ENCODE results near the gene TUBB6.

The TUBB6 gene

DNA sequence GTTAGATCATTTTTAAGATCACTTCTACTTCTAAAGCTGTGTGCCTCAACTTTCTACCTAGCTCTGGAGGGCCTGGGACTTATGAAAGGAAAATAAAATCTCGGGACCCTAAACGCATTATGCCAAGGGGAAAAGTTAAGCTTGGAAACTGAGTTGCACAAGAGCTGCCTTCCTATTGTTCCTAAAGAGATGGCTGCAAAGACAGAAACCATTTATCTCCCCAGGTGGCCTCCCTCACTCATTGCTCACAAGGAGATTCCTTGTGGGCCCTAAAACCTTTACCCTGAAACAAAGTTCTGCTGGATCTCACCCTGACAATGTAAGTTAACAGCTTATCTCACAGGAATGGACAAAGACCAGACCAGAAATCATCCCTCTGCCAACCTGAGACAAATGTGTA is 26.8 kb downstream of the TUBB6 start:
- FAIRE-seq: no peak
- no peak for DNase-seq (ENCODE audit: extremely low spot score, insufficient read length, low read depth)

DNA sequence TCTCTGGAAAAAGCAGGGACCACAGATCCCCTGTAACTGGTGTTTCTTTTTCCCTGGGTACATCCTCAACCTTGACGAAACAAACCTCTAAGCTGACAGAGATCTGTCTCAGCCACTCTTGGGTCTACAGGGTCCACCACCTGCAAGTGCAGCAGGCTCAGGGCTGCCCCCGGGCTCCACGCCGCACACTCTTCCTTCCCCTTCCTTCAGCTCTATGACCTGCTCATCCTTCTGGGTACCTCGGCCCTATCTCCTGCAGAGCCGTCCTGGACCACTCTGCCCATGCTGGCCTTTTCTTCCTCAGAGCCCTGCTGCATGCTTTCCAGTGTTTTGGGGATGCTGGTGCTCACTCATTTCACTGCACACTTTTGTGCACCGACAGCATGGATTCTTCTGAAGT is 27.5 kb downstream of the TUBB6 start:
- no peak for FAIRE-seq

DNA sequence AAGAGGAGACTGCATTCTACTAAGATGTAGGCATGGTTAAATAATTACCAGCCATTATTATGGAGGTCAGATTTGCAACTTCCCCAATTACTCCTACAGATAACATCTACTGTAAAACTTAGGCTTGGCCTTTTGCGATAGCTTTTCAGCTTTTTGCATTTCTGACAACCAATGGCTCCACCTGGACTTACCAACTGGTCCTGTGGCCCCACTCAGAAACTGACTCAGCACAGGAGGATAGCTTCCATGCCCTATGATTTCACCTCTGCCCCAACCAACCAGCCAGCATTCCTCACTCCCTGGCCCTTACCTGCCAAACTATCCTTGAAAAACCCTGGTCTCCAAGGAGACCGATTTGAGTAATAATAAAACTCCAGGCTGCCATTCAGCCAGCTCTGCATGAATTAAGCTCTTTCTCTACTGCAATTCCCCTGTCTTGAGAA is 28.2 kb downstream of the TUBB6 start:
- DNase-seq (ENCODE audit: extremely low spot score, insufficient read length, low read depth) (no peak), FAIRE-seq (no peak)

More for the DNA sequence above, 27.5 kb downstream of the TUBB6 start:
- no peak for DNase-seq (ENCODE audit: extremely low spot score, insufficient read length, low read depth)

DNA sequence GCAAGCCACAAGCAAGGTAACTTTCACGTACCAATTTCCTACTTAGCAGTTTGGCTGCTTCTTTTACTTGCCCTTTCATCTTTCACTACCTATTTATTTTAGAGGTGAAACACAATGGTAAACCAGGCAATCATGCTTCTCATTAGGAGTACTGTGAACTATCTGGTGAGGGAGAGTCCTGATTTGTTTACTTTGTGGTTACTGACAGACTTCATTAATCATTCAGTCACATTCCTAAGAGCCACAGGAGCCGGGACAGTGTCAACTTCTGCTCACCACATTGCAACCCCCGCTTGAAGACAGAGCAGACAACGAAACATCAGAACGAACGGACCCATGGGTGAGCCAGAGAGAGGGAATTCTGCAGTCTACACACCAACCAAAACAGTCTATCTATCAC is 28.8 kb downstream of the TUBB6 start:
- no peak for DNase-seq (ENCODE audit: extremely low spot score, insufficient read length, low read depth)

DNA sequence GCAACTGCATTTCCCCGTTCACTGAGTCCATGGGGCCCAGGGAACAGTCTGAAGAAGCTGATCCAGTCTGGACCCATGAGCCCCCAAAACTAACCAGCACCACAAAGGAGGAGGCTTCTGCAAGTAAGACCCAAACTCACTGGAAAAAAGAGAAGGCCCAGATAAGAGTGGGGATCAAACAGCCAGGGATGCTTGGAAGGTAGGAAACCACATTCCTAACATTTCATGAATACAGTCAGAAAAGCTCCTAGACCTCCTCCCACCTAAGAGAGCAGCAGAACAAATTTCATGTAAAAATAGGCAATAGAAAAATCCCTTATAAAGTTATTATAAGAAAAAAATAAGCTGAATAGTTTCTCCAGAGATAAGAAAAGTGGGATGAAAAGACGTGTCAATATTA is 30.3 kb downstream of the TUBB6 start:
- DNase-seq (ENCODE audit: extremely low spot score, insufficient read length, low read depth): no peak
- no peak for FAIRE-seq

More for the DNA sequence above, 28.8 kb downstream of the TUBB6 start:
- FAIRE-seq: no peak

DNA sequence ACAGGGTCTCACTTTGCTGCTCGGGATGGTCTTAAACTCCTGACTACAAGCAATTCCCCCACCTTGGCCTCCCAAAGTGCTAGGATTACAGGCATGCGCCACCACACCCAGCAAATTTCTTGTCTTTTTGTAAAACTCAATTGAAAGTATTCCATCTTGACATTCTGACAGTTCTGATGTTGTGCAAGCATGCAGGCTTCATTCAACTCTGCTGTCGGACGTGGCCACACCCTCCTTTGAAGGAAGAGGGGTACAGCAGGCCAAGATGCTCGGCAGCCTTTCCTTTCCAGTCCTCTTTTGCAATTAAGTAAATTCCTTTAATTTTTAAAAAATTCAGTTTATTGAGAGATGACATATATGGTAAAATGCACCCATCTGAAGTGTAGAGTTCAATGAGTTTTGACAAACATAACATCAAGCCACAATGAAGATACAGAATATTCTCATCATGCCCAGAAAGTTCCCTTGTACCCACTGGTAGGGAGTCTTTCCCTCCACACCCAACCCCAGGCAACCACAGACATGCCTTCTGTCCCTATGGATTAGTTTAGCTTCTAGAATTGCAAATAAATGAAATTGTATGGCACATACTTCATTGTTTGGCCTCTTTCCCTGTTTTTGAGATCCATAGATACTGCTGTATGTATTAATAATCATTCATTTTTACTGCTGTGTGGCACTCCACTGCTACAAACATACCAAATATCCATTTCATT is 33.1 kb downstream of the TUBB6 start:
- no peak for FAIRE-seq
- no peak for DNase-seq (ENCODE audit: extremely low spot score, insufficient read length, low read depth)

DNA sequence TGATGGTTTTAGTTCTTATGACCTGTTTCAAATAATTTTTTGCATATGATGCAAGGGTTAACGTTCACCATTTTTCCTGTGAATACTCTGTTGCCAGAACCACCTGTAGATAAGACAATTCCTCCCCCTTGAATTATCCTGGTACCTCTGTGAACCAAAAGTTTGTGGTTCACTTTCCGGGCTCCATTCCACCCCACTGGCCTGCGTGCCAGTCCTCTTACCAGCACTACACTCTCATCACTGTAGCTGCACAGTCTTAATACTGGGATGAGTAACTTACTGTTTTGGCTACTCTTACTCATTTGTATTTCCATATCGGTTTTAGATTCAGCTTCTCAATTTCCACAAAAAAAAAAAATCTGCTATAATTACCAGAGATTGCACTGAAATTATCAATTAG is 34.6 kb downstream of the TUBB6 start:
- no peak for FAIRE-seq
- DNase-seq (ENCODE audit: extremely low spot score, insufficient read length, low read depth): no peak

DNA sequence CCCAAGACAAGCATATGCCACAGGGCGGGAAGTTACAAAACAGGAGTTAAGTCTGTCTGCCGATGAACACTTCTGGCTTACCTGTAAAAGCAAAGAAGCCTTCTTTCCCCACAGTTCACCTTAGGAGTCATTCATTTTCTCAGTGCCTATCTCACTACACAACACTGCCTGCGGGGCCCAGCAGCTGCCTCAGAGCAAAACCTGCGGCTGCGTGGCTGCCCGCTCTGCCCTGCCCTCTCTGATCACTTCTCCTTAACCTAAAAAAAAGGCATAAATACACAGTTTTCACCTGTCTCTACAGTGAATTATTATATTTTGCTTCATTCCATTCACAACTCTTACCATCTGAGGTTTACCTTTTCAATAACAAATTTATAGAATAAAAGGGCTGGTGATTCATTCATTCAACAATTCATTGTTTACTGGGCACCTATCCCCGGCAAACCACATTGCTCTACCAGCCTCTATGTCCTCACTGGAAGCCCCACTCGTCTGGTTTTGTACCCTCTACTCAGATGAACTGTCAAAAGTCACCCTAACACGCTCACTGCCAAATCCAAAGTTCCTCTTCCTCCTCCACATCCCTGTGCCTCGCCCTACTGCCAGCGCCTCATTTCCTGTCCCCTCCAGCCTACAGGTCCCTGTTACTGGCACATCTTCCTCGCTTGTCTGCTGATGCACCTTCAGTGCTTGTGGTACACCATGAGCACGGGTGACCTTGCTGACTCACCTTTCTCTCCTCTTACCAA is 37.6 kb downstream of the TUBB6 start:
- FAIRE-seq: no peak
- no peak for DNase-seq (ENCODE audit: extremely low spot score, insufficient read length, low read depth)

DNA sequence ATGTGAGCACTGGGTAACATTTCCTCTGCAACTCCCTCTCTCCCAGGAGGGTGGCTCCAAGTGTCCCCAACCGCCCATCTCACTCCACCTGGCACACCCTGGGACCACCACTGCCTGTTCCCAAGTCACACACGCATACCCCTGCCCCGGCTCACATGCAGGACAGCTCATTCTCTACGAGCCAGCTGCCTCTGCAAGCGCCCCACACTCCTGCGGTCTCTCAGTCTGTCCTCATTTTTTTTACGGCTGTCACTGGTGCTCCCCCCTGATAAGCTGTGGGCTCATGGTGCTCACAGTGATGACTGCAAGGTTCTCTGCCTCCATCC is 38.2 kb downstream of the TUBB6 start:
- FAIRE-seq (no peak), DNase-seq (ENCODE audit: extremely low spot score, insufficient read length, low read depth) (no peak)

DNA sequence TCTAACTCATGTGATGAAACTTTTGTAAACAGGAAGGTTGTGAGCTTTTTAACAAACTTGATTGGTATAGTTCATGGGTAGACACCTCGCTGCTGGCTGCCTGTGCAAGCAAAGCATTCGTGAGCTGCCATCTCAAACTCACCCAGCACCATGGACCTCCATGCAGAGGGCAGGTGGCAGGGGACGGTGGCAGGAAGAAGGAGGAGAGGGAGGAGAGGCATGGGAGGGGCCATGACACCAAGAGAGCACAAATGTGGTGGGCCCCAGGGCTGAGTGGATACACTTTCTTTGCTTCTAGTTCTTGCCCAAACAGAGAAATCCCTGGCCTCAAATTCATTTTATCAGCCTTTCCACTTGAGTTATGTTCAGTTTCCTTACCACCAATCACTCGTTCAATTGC is 39.9 kb downstream of the TUBB6 start:
- no peak for FAIRE-seq
- DNase-seq (ENCODE audit: extremely low spot score, insufficient read length, low read depth): no peak

DNA sequence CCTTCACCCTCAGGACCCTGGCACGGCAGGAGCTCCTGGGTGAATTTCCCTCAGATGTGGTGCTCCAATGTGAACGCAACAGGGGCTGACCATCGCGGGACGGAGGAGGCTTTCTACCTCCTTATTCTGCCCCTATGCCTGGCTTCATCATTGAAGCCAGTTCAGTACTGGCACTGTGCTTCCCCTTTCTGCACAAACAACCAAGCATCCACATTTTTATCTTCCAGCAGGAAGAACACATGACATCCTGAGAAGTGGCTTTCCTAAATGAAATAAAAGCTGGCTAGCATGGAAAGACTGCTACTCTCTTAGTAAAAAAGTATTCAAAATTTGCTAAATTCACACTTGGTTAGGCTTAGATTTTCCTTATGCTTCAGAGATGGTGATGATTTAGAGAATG is 44.1 kb downstream of the TUBB6 start:
- no peak for DNase-seq (ENCODE audit: extremely low spot score, insufficient read length, low read depth)
- no peak for FAIRE-seq

DNA sequence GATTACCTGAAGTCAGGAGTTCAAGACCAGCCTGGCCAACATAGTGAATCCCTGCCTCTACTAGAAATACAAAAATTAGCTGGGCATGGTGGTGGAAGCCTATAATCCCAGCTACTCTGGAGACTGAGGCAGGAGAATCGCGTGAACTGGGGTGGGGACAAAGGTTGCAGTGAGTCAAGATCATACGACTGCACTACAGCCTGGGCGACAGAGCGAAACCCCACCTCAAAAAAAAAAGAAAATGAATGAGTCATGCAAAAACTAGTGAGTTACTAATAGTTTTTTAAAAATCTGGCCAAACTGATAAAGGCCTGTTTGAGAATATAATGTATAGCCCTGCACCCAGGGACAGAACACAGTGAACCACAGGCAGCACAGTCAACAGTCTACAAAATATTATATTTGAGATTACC is 51.5 kb downstream of the TUBB6 start:
- no peak for FAIRE-seq

DNA sequence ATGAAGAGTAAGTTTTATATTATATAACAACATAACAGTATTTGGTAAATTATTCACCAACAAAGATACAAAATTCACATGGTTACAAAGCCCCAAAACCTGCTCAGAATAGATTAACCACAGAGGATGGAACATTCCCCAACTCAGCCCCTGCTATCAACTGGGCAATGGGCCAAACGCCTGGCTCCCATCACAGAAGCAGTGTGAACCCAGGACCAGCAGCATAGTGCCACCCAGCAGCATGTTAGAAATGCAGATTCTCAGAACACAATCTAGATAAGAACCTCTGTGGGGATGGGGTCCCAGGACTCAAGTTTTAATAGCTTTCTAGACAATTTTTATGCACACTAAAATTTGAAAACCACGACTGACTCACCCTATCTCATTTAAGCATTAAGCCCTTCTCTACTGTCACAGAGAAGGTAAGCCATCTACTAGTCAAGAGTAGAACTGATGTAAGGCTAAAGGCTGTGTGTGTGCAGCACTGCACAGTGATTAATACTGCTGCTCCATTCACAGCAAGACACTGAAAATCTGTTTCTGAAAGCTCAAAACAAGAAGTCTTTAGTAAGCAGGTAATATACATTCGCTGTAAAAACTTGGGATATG is 53.8 kb downstream of the TUBB6 start:
- DNase-seq (ENCODE audit: extremely low spot score, insufficient read length, low read depth): no peak
- FAIRE-seq: no peak

More for the DNA sequence above, 51.5 kb downstream of the TUBB6 start:
- DNase-seq (ENCODE audit: extremely low spot score, insufficient read length, low read depth): no peak

DNA sequence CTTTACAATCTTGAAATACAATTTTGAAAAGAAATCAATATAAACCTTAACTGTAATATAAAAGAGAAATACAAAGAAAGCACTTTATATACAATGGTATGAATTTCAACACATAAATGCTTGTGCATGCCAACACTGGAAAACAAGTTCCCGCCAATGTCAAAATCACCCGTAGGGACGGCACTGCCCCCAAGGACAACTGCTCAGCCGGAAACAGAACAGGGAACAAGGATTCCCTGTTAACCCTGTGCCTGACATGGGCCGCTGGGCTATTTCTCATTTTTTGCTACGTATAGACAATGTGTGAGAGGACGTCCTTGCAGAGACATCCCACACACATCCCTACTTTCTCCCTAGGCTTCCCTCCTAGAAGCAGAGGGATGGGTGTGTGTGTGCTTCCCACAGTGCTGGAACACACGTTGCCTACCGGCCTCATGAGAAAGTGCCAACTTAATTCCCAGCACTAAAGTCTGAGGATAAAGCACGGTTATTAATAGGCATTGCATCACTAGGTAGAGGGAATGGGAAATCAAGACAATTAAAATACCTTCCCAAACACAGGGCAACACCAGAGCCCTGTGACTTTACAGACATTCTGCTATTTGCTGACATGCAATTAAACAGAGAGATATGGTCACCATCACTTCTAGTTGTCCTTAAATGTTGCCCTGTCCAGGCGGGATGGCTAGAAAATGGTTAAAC is 54.6 kb downstream of the TUBB6 start:
- FAIRE-seq (no peak), DNase-seq (ENCODE audit: extremely low spot score, insufficient read length, low read depth) (no peak)

DNA sequence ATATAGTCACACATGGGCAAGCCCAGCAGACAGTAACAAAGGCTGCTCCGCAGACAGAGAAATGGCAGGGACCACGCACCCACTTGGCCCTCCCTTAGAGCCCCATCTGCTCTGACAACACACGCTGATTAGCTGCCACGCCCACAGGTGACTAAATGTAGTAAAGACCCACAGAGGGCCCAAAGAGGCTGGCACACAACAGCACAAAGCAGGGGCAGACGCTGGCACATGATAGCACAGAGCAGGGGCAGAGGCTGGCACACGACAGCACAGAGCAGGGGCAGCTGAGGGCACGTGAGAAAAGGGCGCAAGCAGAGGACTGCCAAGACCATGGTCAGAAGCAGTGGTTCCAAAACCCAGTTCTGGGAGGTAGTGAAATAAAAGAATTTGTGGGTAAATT is 58.3 kb downstream of the TUBB6 start:
- DNase-seq (ENCODE audit: extremely low spot score, insufficient read length, low read depth): no peak
- no peak for FAIRE-seq

DNA sequence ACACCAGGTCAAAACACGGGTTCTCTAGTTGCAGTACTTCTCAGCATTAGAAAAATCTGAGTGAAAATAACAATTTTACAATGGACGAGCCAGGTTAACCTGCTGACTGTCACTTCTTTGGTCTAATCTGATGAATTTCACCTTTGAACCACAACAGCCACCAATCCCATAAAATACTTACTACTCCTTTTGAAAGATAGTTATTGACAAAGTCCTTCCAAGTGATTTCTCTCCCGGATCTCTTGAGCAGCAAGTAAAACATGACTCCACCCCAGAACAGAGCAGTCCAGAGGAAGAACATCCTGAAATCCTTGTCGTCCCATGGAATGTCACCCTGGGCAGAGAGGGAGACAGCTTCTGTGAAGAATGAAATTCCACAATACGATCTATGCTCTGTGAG is 58.7 kb downstream of the TUBB6 start:
- no peak for FAIRE-seq
- DNase-seq (ENCODE audit: extremely low spot score, insufficient read length, low read depth): no peak

DNA sequence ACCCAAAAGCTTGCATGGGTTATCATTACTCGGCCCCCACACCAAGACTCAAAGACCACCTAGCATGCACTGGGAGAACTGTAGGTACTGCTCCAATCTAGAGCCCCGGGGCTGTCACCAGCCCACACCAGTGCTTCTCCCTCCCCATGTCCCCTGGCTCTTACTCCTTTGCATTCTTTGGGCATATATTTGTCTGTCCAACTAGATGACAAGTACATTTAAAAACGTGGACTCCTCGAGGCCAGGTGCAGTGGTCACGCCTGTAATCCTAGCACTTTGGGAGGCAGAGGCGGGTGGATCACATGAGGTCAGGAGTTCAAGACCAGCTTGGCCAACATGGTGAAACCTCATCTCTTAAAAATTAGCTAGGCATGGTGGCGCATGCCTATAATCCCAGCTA is 61.2 kb downstream of the TUBB6 start:
- FAIRE-seq: no peak
- DNase-seq (ENCODE audit: extremely low spot score, insufficient read length, low read depth): no peak

DNA sequence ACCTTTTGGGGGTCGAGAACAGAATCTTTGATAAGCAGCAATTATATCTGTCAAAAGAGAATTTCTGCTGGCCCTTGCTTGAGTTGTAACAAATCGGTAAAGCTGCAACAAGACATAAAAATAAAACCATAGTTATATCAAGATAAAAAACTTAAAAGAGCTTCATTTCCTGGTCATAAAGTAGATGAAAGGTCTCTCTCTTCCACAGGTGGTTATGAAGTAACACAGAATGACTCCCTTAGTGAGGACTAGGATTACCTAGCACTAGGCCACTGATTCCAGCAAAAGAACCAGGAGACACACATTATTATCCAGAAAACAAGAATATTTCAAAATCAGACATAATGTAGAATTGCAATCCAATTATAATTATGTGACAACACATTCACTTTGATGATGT is 63.5 kb downstream of the TUBB6 start:
- FAIRE-seq (no peak), DNase-seq (ENCODE audit: extremely low spot score, insufficient read length, low read depth) (no peak)

DNA sequence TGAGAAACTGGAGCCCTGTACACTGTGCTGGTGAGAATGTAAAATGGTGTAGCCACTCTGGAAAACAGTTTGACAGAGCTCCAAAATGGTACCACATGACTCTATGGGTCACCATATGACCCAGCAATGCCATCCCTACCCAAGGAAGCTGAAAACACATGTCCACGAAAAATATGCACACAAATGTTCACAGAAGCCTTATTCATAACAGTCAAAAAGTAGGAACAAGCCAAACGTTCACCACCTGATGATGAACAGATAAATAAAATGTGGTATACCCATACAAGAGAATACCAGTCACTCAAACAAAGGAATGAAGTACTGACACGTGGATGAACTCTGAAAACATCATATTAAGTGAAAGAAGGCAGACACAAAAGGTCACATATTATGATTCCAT is 64.4 kb downstream of the TUBB6 start:
- DNase-seq (ENCODE audit: extremely low spot score, insufficient read length, low read depth) (no peak), FAIRE-seq (no peak)

DNA sequence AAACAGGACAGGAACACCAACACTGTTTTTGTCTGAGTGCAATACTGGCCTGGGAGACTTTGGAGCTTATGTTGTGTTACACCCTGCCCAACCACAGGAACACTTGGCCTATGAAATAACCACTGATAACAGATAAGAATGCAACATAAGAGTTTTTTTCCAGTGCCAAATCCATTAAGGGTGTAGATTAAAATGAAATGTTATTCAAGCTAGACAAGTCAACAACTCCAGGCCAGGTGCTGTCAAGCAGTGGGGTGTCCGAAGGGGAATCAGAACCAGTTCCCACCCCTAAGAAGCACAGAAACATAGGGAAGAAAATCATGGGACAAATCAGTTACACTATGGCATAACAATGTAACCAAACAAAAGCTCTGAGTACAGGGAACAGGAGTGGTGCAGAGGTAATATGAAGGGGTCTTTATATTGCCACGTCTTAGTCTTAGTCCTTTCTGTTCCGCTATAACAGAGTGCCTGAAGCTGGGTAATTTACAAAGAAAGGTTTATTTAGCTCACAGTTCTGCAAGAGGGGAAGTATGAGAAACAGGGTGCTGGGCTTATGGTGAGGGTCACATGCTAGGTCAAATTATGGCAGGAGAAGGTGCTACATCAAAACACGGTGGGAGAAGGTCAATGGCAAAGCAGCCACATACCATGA is 65.2 kb downstream of the TUBB6 start:
- no peak for DNase-seq (ENCODE audit: extremely low spot score, insufficient read length, low read depth)
- no peak for FAIRE-seq
